GM19240 (cell line): ENCODE data around the gene DDX1.
"Not testable (repeated sequence)": the region's sequence is repeated elsewhere in the genome, so short reads cannot be mapped to it uniquely, and the experiment has no call there.

Source experiments
- DNase-seq: peaks from one replicate; pipeline ENCODE4 v3.0.0; 2011; ENCODE audit warnings: low spot score; ENCODE audit not compliant: insufficient read length

DDX1 gene

GRCh38 chr2:15616429-15616828, 24.8 kb downstream of the DDX1 start:
- DNase-seq = no peak

- no peak for DNase-seq
These were observed 25.4 kb downstream of the DDX1 start for GRCh38 chr2:15616850-15617777.

- DNase-seq = no peak
These were observed 26.2 kb downstream of the DDX1 start for GRCh38 chr2:15617778-15618448.

GRCh38 chr2:15618449-15618855, 26.8 kb downstream of the DDX1 start:
- DNase-seq = no peak

- no peak for DNase-seq
These were observed 27.4 kb downstream of the DDX1 start for GRCh38 chr2:15619076-15619475.

GRCh38 chr2:15619510-15619909, 27.8 kb downstream of the DDX1 start:
- no peak for DNase-seq

- no peak for DNase-seq
These were observed 28.3 kb downstream of the DDX1 start for GRCh38 chr2:15619938-15620337.

- no peak for DNase-seq
These were observed 28.7 kb downstream of the DDX1 start for GRCh38 chr2:15620340-15620739.

GRCh38 chr2:15620857-15621471, 29.3 kb downstream of the DDX1 start:
- DNase-seq = no peak

GRCh38 chr2:15621472-15621870, 29.8 kb downstream of the DDX1 start:
- not testable (repeated sequence) for DNase-seq

- no peak for DNase-seq
These were observed 30.5 kb downstream of the DDX1 start for GRCh38 chr2:15622214-15622613.

GRCh38 chr2:15622614-15623480, 31.2 kb downstream of the DDX1 start:
- no peak for DNase-seq

- no peak for DNase-seq
These were observed 31.8 kb downstream of the DDX1 start for GRCh38 chr2:15623481-15623796.

GRCh38 chr2:15623898-15624541, 32.4 kb downstream of the DDX1 start:
- no peak for DNase-seq

GRCh38 chr2:15624903-15625302, 33.2 kb downstream of the DDX1 start:
- no peak for DNase-seq

GRCh38 chr2:15625344-15626036, 33.8 kb downstream of the DDX1 start:
- DNase-seq = no peak

GRCh38 chr2:15626126-15626525, 34.5 kb downstream of the DDX1 start:
- DNase-seq = no peak

- DNase-seq = no peak
These were observed 35.3 kb downstream of the DDX1 start for GRCh38 chr2:15626967-15627366.

- no peak for DNase-seq
These were observed 36.4 kb downstream of the DDX1 start for GRCh38 chr2:15627817-15628684.
